GM23338 (cell line): ENCODE measurements around the gene SFXN5. TPM values are rescaled to one million over a fixed set of nuclear protein-coding genes. Genes with fewer than 3 reads are reported as not detected.
"Not testable (repeated sequence)": the region's sequence is repeated elsewhere in the genome, so short reads cannot be mapped to it uniquely, and the experiment has no call there.

Source experiments
- ATAC-seq: fragments of 200-7000 bp; cut with Tn5 transposase; 3 replicates; pipeline ENCODE4 v1.9.1; 2020
- DNase-seq: peaks from one replicate; pipeline ENCODE4 v3.0.0-alpha.2; 2015; ENCODE audit warnings: low spot score
- H2AFZ ChIP-seq: fragments of 200-600 bp; sonication (generic); 2 replicates; pipeline ENCODE4 v1.8.0; 2016; ENCODE audit warnings: antibody characterized with exemption, mild to moderate bottlenecking, moderate library complexity
- H3F3A ChIP-seq: fragments of 200-600 bp; sonication (generic); replicated peaks from 2 replicates; pipeline ENCODE4 v1.8.0; 2017; ENCODE audit warnings: antibody characterized with exemption, mixed run types, low read depth
- H3K27ac ChIP-seq: fragments of 200-600 bp; sonication (generic); 2 replicates; pipeline ENCODE4 v1.6.1; 2016; ENCODE audit warnings: low read depth
- H3K27me3 ChIP-seq: fragments of 200-600 bp; sonication (generic); 2 replicates; pipeline ENCODE4 v1.8.0; 2016; ENCODE audit warnings: mild to moderate bottlenecking, mixed run types, moderate library complexity; ENCODE audit not compliant: insufficient read depth
- H3K36me3 ChIP-seq: fragments of 200-600 bp; sonication (generic); 2 replicates; pipeline ENCODE4 v1.8.0; 2016; ENCODE audit warnings: mild to moderate bottlenecking; ENCODE audit not compliant: insufficient read depth
- H3K4me1 ChIP-seq: fragments of 200-600 bp; sonication (generic); 2 replicates; pipeline ENCODE4 v1.8.0; 2016; ENCODE audit warnings: mild to moderate bottlenecking, moderate library complexity; ENCODE audit not compliant: insufficient read depth
- H3K4me2 ChIP-seq: fragments of 200-600 bp; sonication (generic); 2 replicates; pipeline ENCODE4 v1.7.1; 2017; ENCODE audit warnings: mixed run types
- H3K4me3 ChIP-seq: fragments of 200-600 bp; sonication (generic); 2 replicates; pipeline ENCODE4 v1.6.1; 2016; ENCODE audit warnings: mixed run types
- H3K79me2 ChIP-seq: fragments of 200-600 bp; sonication (generic); replicated peaks from 2 replicates; pipeline ENCODE4 v1.8.0; 2017; ENCODE audit warnings: mild to moderate bottlenecking; ENCODE audit not compliant: insufficient read depth
- H3K9me2 ChIP-seq: fragments of 200-600 bp; sonication (generic); 2 replicates; pipeline ENCODE4 v1.8.0; 2017; ENCODE audit not compliant: insufficient read depth
- H4K20me1 ChIP-seq: fragments of 200-600 bp; sonication (generic); replicated peaks from 2 replicates; pipeline ENCODE4 v1.8.0; 2017; ENCODE audit warnings: mild to moderate bottlenecking; ENCODE audit not compliant: insufficient read depth
- H3K27ac Mint-ChIP-seq: 2 replicates; pipeline ENCODE4 v1.8.0; 2020; ENCODE audit warnings: inconsistent platforms, mild to moderate bottlenecking, moderate library complexity, mixed read lengths
- H3K27me3 Mint-ChIP-seq: 3 replicates; pipeline ENCODE4 v1.8.0; 2022; ENCODE audit warnings: low read depth, mild to moderate bottlenecking, moderate library complexity, mixed read lengths, inconsistent platforms; ENCODE audit not compliant: insufficient read depth, poor library complexity
- H3K36me3 Mint-ChIP-seq: 3 replicates; pipeline ENCODE4 v1.8.0; 2021; ENCODE audit warnings: low read depth, mild to moderate bottlenecking, inconsistent platforms, moderate library complexity, mixed read lengths
- H3K4me1 Mint-ChIP-seq: 3 replicates; pipeline ENCODE4 v1.8.0; 2020; ENCODE audit warnings: mild to moderate bottlenecking, inconsistent platforms, mixed read lengths
- H3K4me3 Mint-ChIP-seq: 3 replicates; pipeline ENCODE4 v1.8.0; 2021; ENCODE audit warnings: moderate library complexity, mild to moderate bottlenecking, inconsistent platforms, mixed read lengths
- H3K9me3 Mint-ChIP-seq: 3 replicates; pipeline ENCODE4 v1.8.0; 2020; ENCODE audit warnings: moderate library complexity, mild to moderate bottlenecking, inconsistent platforms, mixed read lengths
- CREB1 ChIP-seq: fragments of 250-450 bp; sonication (Bioruptor Pico); IDR thresholded peaks from 2 replicates; pipeline ENCODE4 v1.5.0; 2020; ENCODE audit warnings: low read depth, mild to moderate bottlenecking, moderate library complexity
- EZH2 ChIP-seq: fragments of 200-600 bp; sonication (generic); IDR thresholded peaks from one replicate; pipeline ENCODE4 v1.8.0; 2017; ENCODE audit warnings: antibody characterized with exemption, mild to moderate bottlenecking, low read depth; ENCODE audit not compliant: unreplicated experiment
- EZH2phosphoT487 ChIP-seq: fragments of 200-600 bp; sonication (generic); IDR thresholded peaks from one replicate; pipeline ENCODE4 v1.8.1; 2018; ENCODE audit warnings: antibody characterized with exemption; ENCODE audit not compliant: unreplicated experiment
- JUNB ChIP-seq: IDR thresholded peaks from one replicate; pipeline ENCODE4 v1.6.1; 2016; ENCODE audit warnings: antibody characterized with exemption; ENCODE audit not compliant: unreplicated experiment
- POLR2AphosphoS5 ChIP-seq: IDR thresholded peaks from 2 replicates; pipeline ENCODE4 v1.6.1; 2016; ENCODE audit warnings: antibody characterized with exemption, low read depth
- REST ChIP-seq: IDR thresholded peaks from one replicate; pipeline ENCODE4 v1.6.1; 2018; ENCODE audit warnings: antibody characterized with exemption; ENCODE audit not compliant: unreplicated experiment
- STAT1 ChIP-seq: IDR thresholded peaks from one replicate; pipeline ENCODE4 v1.6.1; 2016; ENCODE audit warnings: antibody characterized with exemption; ENCODE audit not compliant: unreplicated experiment
- polyA plus RNA-seq: library from polyadenylated mRNA; unstranded; fragments of >200 nt; fragmentation: Nextera tagmentation; extraction: Ambion mirVana; gene quantifications from 2 replicates; pipeline ENCODE4 v1.2.1, GENCODE V29; 2016
- total RNA-seq: library from RNA; depleted of rRNA; stranded (reverse); fragments of >200 nt; shearing (Covaris generic); gene quantifications from 2 replicates; pipeline ENCODE4 v1.2.3, GENCODE V29; 2014
- TF ChIP-seq, protein P1 (sequence below), 2 experiments: fragments of 200-600 bp in 1 of 2; sonication (generic) in 1 of 2; conservative IDR thresholded peaks; 2 replicates each; pipeline versions ENCODE4 v1.5.1 to v1.6.1; 2016 to 2017; ENCODE audit warnings: antibody characterized with exemption in 2 of 2, low read depth in 2 of 2, mild to moderate bottlenecking in 2 of 2, moderate library complexity in 1 of 2
- TF ChIP-seq, protein P2 (sequence below): fragments of 250-450 bp; sonication (Bioruptor Pico); IDR thresholded peaks from 2 replicates; pipeline ENCODE4 v1.5.0; 2020; ENCODE audit warnings: mild to moderate bottlenecking, moderate library complexity

SFXN5 gene
- total and polyA plus RNA-seq, 2 experiments from 2014 or later, result 23.6 to 25.8 TPM

DNA sequence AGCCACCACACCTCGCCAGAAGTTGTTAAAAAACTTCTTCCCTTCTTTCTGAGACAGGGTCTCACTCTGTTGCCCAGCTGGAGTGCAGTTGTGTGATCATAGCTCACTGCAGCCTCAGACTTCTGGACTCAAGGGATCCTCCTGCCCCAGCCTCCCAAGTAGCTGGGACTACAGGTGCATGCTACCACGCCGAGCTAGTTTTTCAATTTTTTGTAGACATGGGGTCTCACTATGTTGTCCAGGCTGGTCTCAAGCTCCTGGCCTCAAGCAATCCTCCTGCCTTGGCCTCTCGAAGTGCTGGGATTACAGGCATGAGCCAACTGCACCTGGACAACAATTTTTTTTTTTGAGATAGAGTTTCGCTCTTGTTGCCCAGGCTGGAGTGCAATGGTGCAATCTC, 6.4 kb downstream of the SFXN5 start:
- peaks cover 10% of the 10 kb centered on the region for H3K27me3 Mint-ChIP-seq
- not testable (repeated sequence) for H3K9me2 ChIP-seq, H3K4me3 Mint-ChIP-seq, H3K36me3 ChIP-seq, H3K36me3 Mint-ChIP-seq, H3K27ac ChIP-seq, DNase-seq, ATAC-seq, H3K9me3 Mint-ChIP-seq, H3F3A ChIP-seq, H3K4me2 ChIP-seq, H3K4me3 ChIP-seq, H2AFZ ChIP-seq, H3K27me3 ChIP-seq
- peaks cover 28% of the 10 kb centered on the region for H3K4me1 ChIP-seq
- H3K27ac Mint-ChIP-seq, result peak overlapping the region; percentile 96
- H4K20me1 ChIP-seq, result peaks cover 27% of the 10 kb centered on the region
- H3K79me2 ChIP-seq, result peaks cover 99% of the 10 kb centered on the region
- H3K4me1 Mint-ChIP-seq, result peaks cover 41% of the 10 kb centered on the region

GRCh38 chr2:73063909-73064875, 7.3 kb downstream of the SFXN5 start:
- Mint-ChIP-seq H3K27me3 (peaks cover 5% of the 10 kb centered on the region), H3K36me3 (peaks cover 6% of the 10 kb centered on the region), H3K4me3 (peak overlapping the region; percentile 33), H3K27ac (peak overlapping the region; percentile 96), H3K9me3 (no peaks in the 10 kb centered on the region), H3K4me1 (peaks cover 33% of the 10 kb centered on the region)
- no peaks in the 10 kb centered on the region for H3K27me3 ChIP-seq
- ATAC-seq (peak; percentile 83), DNase-seq (peak; percentile 55)
- no peaks in the 10 kb centered on the region for H3K9me2 ChIP-seq
- no peaks in the 10 kb centered on the region for H3F3A ChIP-seq
- H3K79me2 ChIP-seq, result peaks cover 99% of the 10 kb centered on the region
- H4K20me1 ChIP-seq, result peaks cover 30% of the 10 kb centered on the region
- no peak overlapping the region for H2AFZ ChIP-seq
- peaks cover 19% of the 10 kb centered on the region for H3K4me1 ChIP-seq
- H3K4me2 ChIP-seq, result peak overlapping the region; percentile 6
- H3K27ac ChIP-seq, result peak overlapping the region; percentile 29
- no peaks in the 10 kb centered on the region for H3K36me3 ChIP-seq
- H3K4me3 ChIP-seq, result no peak overlapping the region; the same call in 1 of the 2 replicates
- no peak for TF ChIP-seq STAT1
- TF ChIP-seq, protein P1, sequence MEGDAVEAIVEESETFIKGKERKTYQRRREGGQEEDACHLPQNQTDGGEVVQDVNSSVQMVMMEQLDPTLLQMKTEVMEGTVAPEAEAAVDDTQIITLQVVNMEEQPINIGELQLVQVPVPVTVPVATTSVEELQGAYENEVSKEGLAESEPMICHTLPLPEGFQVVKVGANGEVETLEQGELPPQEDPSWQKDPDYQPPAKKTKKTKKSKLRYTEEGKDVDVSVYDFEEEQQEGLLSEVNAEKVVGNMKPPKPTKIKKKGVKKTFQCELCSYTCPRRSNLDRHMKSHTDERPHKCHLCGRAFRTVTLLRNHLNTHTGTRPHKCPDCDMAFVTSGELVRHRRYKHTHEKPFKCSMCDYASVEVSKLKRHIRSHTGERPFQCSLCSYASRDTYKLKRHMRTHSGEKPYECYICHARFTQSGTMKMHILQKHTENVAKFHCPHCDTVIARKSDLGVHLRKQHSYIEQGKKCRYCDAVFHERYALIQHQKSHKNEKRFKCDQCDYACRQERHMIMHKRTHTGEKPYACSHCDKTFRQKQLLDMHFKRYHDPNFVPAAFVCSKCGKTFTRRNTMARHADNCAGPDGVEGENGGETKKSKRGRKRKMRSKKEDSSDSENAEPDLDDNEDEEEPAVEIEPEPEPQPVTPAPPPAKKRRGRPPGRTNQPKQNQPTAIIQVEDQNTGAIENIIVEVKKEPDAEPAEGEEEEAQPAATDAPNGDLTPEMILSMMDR (conservative IDR thresholded peaks at IDR 0.05; ENCODE audit: low read depth in 2 of 2), result no peak
- TF ChIP-seq EZH2phosphoT487, result no peak
- TF ChIP-seq JUNB, result no peak
- no peak for TF ChIP-seq CREB1 (CRISPR knock-in tag)
- TF ChIP-seq EZH2, result no peak
- TF ChIP-seq, protein P2, sequence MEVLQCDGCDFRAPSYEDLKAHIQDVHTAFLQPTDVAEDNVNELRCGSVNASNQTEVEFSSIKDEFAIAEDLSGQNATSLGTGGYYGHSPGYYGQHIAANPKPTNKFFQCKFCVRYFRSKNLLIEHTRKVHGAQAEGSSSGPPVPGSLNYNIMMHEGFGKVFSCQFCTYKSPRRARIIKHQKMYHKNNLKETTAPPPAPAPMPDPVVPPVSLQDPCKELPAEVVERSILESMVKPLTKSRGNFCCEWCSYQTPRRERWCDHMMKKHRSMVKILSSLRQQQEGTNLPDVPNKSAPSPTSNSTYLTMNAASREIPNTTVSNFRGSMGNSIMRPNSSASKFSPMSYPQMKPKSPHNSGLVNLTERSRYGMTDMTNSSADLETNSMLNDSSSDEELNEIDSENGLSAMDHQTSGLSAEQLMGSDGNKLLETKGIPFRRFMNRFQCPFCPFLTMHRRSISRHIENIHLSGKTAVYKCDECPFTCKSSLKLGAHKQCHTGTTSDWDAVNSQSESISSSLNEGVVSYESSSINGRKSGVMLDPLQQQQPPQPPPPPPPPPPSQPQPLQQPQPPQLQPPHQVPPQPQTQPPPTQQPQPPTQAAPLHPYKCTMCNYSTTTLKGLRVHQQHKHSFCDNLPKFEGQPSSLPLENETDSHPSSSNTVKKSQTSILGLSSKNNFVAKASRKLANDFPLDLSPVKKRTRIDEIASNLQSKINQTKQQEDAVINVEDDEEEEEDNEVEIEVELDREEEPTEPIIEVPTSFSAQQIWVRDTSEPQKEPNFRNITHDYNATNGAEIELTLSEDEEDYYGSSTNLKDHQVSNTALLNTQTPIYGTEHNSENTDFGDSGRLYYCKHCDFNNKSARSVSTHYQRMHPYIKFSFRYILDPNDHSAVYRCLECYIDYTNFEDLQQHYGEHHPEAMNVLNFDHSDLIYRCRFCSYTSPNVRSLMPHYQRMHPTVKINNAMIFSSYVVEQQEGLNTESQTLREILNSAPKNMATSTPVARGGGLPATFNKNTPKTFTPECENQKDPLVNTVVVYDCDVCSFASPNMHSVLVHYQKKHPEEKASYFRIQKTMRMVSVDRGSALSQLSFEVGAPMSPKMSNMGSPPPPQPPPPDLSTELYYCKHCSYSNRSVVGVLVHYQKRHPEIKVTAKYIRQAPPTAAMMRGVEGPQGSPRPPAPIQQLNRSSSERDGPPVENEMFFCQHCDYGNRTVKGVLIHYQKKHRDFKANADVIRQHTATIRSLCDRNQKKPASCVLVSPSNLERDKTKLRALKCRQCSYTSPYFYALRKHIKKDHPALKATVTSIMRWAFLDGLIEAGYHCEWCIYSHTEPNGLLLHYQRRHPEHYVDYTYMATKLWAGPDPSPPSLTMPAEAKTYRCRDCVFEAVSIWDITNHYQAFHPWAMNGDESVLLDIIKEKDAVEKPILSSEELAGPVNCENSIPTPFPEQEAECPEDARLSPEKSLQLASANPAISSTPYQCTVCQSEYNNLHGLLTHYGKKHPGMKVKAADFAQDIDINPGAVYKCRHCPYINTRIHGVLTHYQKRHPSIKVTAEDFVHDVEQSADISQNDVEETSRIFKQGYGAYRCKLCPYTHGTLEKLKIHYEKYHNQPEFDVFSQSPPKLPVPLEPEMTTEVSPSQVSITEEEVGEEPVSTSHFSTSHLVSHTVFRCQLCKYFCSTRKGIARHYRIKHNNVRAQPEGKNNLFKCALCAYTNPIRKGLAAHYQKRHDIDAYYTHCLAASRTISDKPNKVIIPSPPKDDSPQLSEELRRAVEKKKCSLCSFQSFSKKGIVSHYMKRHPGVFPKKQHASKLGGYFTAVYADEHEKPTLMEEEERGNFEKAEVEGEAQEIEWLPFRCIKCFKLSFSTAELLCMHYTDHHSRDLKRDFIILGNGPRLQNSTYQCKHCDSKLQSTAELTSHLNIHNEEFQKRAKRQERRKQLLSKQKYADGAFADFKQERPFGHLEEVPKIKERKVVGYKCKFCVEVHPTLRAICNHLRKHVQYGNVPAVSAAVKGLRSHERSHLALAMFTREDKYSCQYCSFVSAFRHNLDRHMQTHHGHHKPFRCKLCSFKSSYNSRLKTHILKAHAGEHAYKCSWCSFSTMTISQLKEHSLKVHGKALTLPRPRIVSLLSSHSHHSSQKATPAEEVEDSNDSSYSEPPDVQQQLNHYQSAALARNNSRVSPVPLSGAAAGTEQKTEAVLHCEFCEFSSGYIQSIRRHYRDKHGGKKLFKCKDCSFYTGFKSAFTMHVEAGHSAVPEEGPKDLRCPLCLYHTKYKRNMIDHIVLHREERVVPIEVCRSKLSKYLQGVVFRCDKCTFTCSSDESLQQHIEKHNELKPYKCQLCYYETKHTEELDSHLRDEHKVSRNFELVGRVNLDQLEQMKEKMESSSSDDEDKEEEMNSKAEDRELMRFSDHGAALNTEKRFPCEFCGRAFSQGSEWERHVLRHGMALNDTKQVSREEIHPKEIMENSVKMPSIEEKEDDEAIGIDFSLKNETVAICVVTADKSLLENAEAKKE (CRISPR knock-in tag), result no peak
- no peak for TF ChIP-seq POLR2AphosphoS5
- no peak for TF ChIP-seq REST
